NB4 (cell line): ENCODE results near the gene TM4SF20.

Experiments used
- CTCF ChIP-seq: IDR thresholded peaks from one replicate; pipeline ENCODE4 v1.5.1; 2012; ENCODE audit warnings: low read depth, low read length
- MYC ChIP-seq: IDR thresholded peaks from 2 replicates; pipeline ENCODE4 v1.6.1; 2011; ENCODE audit warnings: low read depth, low read length
- POLR2A ChIP-seq: IDR thresholded peaks from 2 replicates; pipeline ENCODE4 v1.6.1; 2011; ENCODE audit warnings: mild to moderate bottlenecking; ENCODE audit not compliant: insufficient read length; ENCODE audit errors: extremely low read depth

DNA sequence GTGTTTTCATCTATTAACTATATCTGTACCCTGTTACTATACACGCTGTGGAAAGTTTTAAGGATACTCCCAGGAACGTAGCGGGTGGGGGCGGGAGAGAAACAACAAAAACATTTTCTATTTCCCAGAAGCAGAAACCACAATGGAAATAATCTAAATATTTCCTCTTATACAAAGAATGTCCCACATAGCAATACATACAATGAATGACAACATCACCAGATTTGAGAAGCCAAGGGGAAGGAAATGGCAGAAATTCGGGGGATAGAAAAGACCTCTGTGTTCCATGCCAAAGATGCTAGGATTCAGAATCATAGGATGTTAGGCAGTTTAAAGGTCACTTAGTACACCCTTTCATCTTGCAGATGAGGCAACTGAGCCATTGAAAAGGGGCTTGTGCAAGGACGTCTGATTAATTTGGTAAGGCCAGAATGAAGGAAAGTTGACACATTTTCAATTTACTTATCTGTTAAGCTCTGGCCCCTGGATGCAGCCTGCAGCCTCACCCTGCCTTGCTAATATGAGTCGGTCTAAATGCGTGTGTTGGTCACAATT lies 49.7 kb upstream of the TM4SF20 start:
- TF ChIP-seq CTCF (no peak), POLR2A (no peak), MYC (no peak)
